PC-3 (cell line): ENCODE results near the gene ASB14.

Experiments
- CTCF ChIP-seq: fragments of 300-600 bp; sonication (generic); conservative IDR thresholded peaks from 2 replicates; pipeline ENCODE4 v1.5.1; 2017; ENCODE audit warnings: antibody characterized with exemption, low read depth, mild to moderate bottlenecking, low read length
- EZH2phosphoT487 ChIP-seq: fragments of 300-600 bp; sonication (generic); IDR thresholded peaks from 2 replicates; pipeline ENCODE4 v1.6.1; 2018; ENCODE audit warnings: mild to moderate bottlenecking, antibody characterized with exemption, low read length, borderline replicate concordance

- no peak for TF ChIP-seq EZH2phosphoT487
- no peak for TF ChIP-seq CTCF
Observed at GRCh38 chr3:57227204-57227929, 65.1 kb downstream of the ASB14 start, which contains the start of gene APPL1.
